ENCODE data around the gene SYNDIG1L.

Gene SYNDIG1L

GRCh38 chr14:74408870-74409269 is 17.1 kb downstream of the SYNDIG1L start:
- TF ChIP-seq CTCF (IDR thresholded peaks at IDR 0.05; ENCODE audit: borderline replicate concordance, control extremely low read depth, extremely low read depth, insufficient read depth, missing control alignments) = no peak
- DNase-seq (ENCODE audit: low spot score) = no peak
- in situ Hi-C loops (cut with MboI; ENCODE audit: low sequenced_read_pairs, unreplicated experiment) = no loop called here

- in situ Hi-C loops (cut with MboI; ENCODE audit: low sequenced_read_pairs, unreplicated experiment) = no loop called here
- TF ChIP-seq CTCF (IDR thresholded peaks at IDR 0.05; ENCODE audit: borderline replicate concordance, control extremely low read depth, extremely low read depth, insufficient read depth, missing control alignments) = no peak
- no peak for DNase-seq (ENCODE audit: low spot score)
Observed at GRCh38 chr14:74407801-74408154, 18.2 kb downstream of the SYNDIG1L start.

- DNase-seq (ENCODE audit: low spot score) = no peak
- TF ChIP-seq CTCF (IDR thresholded peaks at IDR 0.05; ENCODE audit: borderline replicate concordance, control extremely low read depth, extremely low read depth, insufficient read depth, missing control alignments) = no peak
Observed at GRCh38 chr14:74407021-74407800, 18.8 kb downstream of the SYNDIG1L start.

GRCh38 chr14:74405663-74406062 is 20.3 kb downstream of the SYNDIG1L start:
- in situ Hi-C loops (cut with MboI; ENCODE audit: low sequenced_read_pairs, unreplicated experiment) = no loop called here
- DNase-seq (ENCODE audit: low spot score) = no peak
- TF ChIP-seq CTCF (IDR thresholded peaks at IDR 0.05; ENCODE audit: borderline replicate concordance, control extremely low read depth, extremely low read depth, insufficient read depth, missing control alignments) = no peak

More at GRCh38 chr14:74407021-74407800, 18.8 kb downstream of the SYNDIG1L start:
- in situ Hi-C loops (cut with MboI; ENCODE audit: low sequenced_read_pairs, unreplicated experiment) = no loop called here

GRCh38 chr14:74404435-74404834 is 21.6 kb downstream of the SYNDIG1L start:
- DNase-seq (ENCODE audit: low spot score) = no peak
- TF ChIP-seq CTCF (IDR thresholded peaks at IDR 0.05; ENCODE audit: borderline replicate concordance, control extremely low read depth, extremely low read depth, insufficient read depth, missing control alignments) = no peak
- in situ Hi-C loops (cut with MboI; ENCODE audit: low sequenced_read_pairs, unreplicated experiment) = no loop called here

GRCh38 chr14:74403619-74404417 is 22.2 kb downstream of the SYNDIG1L start:
- TF ChIP-seq CTCF (IDR thresholded peaks at IDR 0.05; ENCODE audit: borderline replicate concordance, control extremely low read depth, extremely low read depth, insufficient read depth, missing control alignments) = no peak
- in situ Hi-C loops (cut with MboI; ENCODE audit: low sequenced_read_pairs, unreplicated experiment) = no loop called here
- DNase-seq (ENCODE audit: low spot score) = no peak

Data from GM13976 (cell line).